Measurements from ENCODE around the gene FAM168A.

The FAM168A gene

GRCh38 chr11:73429121-73429750, 168.7 kb downstream of the FAM168A start:
- Histone ChIP-seq H3K27me3 (ENCODE audit: control insufficient read depth, low read length) (no peaks in the 10 kb centered on the region), H3K9me2 (replicated peaks; ENCODE audit: control insufficient read depth, low read length) (no peaks in the 10 kb centered on the region), H3K9me3 (ENCODE audit: control insufficient read depth, insufficient read depth, low read length) (no peaks in the 10 kb centered on the region), H3K4me2 (ENCODE audit: low read length) (no peak overlapping the region), H3K4me3 (ENCODE audit: low read length) (no peak overlapping the region), H3K4me1 (ENCODE audit: control insufficient read depth, low read length) (no peaks in the 10 kb centered on the region), H4K20me1 (ENCODE audit: control insufficient read depth, insufficient read depth, low read depth, low read length) (no peaks in the 10 kb centered on the region), H3K36me3 (ENCODE audit: control insufficient read depth, low read length) (no peaks in the 10 kb centered on the region), H3F3A (ENCODE audit: control insufficient read depth, insufficient read depth) (no peaks in the 10 kb centered on the region), H3K27ac (ENCODE audit: low read depth, low read length) (no peak overlapping the region), H3K79me2 (ENCODE audit: control insufficient read depth, low read length) (no peaks in the 10 kb centered on the region)
- no peak for TF ChIP-seq EZH2phosphoT487 (IDR thresholded peaks at IDR 0.05; ENCODE audit: borderline replicate concordance, low read length)
- no peak for TF ChIP-seq CTCF (IDR thresholded peaks at IDR 0.05; ENCODE audit: low read depth, low read length, poor library complexity, severe bottlenecking)

- no peak overlapping the region for H3K4me2 ChIP-seq (ENCODE audit: low read length)
- no peaks in the 10 kb centered on the region for H3K36me3 ChIP-seq (ENCODE audit: control insufficient read depth, low read length)
- no peaks in the 10 kb centered on the region for H3F3A ChIP-seq (ENCODE audit: control insufficient read depth, insufficient read depth)
- no peaks in the 10 kb centered on the region for H3K9me2 ChIP-seq (replicated peaks; ENCODE audit: control insufficient read depth, low read length)
- H3K4me1 ChIP-seq (ENCODE audit: control insufficient read depth, low read length) = no peaks in the 10 kb centered on the region
- H3K27me3 ChIP-seq (ENCODE audit: control insufficient read depth, low read length) = no peaks in the 10 kb centered on the region
- no peaks in the 10 kb centered on the region for H3K79me2 ChIP-seq (ENCODE audit: control insufficient read depth, low read length)
- no peak overlapping the region for H3K4me3 ChIP-seq (ENCODE audit: low read length)
- no peak overlapping the region for H3K27ac ChIP-seq (ENCODE audit: low read depth, low read length)
- no peak for TF ChIP-seq CTCF (IDR thresholded peaks at IDR 0.05; ENCODE audit: low read depth, low read length, poor library complexity, severe bottlenecking)
- no peak for TF ChIP-seq EZH2phosphoT487 (IDR thresholded peaks at IDR 0.05; ENCODE audit: borderline replicate concordance, low read length)
- H3K9me3 ChIP-seq (ENCODE audit: control insufficient read depth, insufficient read depth, low read length) = no peaks in the 10 kb centered on the region
- no peaks in the 10 kb centered on the region for H4K20me1 ChIP-seq (ENCODE audit: control insufficient read depth, insufficient read depth, low read depth, low read length)
Observed at GRCh38 chr11:73428699-73429098, 169.2 kb downstream of the FAM168A start.

- Histone ChIP-seq H3K4me2 (ENCODE audit: low read length) (no peak overlapping the region), H3K79me2 (ENCODE audit: control insufficient read depth, low read length) (no peaks in the 10 kb centered on the region), H3F3A (ENCODE audit: control insufficient read depth, insufficient read depth) (no peaks in the 10 kb centered on the region), H3K9me2 (replicated peaks; ENCODE audit: control insufficient read depth, low read length) (no peaks in the 10 kb centered on the region), H3K36me3 (ENCODE audit: control insufficient read depth, low read length) (no peaks in the 10 kb centered on the region), H3K27me3 (ENCODE audit: control insufficient read depth, low read length) (no peaks in the 10 kb centered on the region), H3K27ac (ENCODE audit: low read depth, low read length) (no peak overlapping the region), H3K9me3 (ENCODE audit: control insufficient read depth, insufficient read depth, low read length) (no peaks in the 10 kb centered on the region), H4K20me1 (ENCODE audit: control insufficient read depth, insufficient read depth, low read depth, low read length) (0 out of 2 replicates have a peak, but pooled peaks cover 4% of the 10 kb centered on the region), H3K4me1 (ENCODE audit: control insufficient read depth, low read length) (no peaks in the 10 kb centered on the region), H3K4me3 (ENCODE audit: low read length) (no peak overlapping the region)
- TF ChIP-seq CTCF (IDR thresholded peaks at IDR 0.05; ENCODE audit: low read depth, low read length, poor library complexity, severe bottlenecking) = no peak
- TF ChIP-seq EZH2phosphoT487 (IDR thresholded peaks at IDR 0.05; ENCODE audit: borderline replicate concordance, low read length) = no peak
Observed at GRCh38 chr11:73428227-73428626, 169.7 kb downstream of the FAM168A start.

All from DOHH2 (cell line).